ENCODE results near the gene CYP46A1. TPM values are rescaled to one million over a fixed set of nuclear protein-coding genes. Genes with fewer than 3 reads are reported as not detected.
A peak's percentile ranks its signal among the peaks of the same experiment; 100 is the strongest.

The CYP46A1 gene
- total RNA-seq, 1 donor from 2014 or later, result 1.3 TPM

GRCh38 chr14:99737956-99738667 lies 54.0 kb downstream of the CYP46A1 start:
- peak; percentile 23 for ATAC-seq

DNA sequence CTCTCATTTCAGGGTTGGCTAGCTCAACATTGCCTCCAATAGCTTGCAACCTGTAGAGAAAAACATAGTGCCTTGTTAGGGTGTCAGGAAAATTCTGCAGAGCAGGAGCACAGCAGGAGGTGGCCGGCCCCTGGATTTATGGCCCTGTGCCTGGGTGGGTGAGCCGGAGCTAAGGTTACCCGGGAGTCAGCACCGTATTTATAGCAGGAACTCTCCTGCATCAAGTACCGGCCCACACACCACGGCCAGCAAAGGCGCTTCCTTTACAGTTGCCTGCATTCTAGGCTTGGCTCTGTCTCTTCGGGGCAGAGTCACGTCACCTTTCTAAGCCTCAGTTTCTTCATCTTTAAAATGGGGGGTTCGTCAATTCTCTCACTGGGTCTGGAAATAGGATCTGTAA lies 56.3 kb downstream of the CYP46A1 start:
- Histone ChIP-seq H3K4me3 (no peak overlapping the region), H3K27ac (no peak overlapping the region), H3K4me1 (peaks cover 26% of the 10 kb centered on the region), H3K9me3 (no peaks in the 10 kb centered on the region), H3K36me3 (no peaks in the 10 kb centered on the region), H3K27me3 (no peaks in the 10 kb centered on the region)
- ATAC-seq (no peak), DNase-seq (no peak)
- TF ChIP-seq, protein P1, sequence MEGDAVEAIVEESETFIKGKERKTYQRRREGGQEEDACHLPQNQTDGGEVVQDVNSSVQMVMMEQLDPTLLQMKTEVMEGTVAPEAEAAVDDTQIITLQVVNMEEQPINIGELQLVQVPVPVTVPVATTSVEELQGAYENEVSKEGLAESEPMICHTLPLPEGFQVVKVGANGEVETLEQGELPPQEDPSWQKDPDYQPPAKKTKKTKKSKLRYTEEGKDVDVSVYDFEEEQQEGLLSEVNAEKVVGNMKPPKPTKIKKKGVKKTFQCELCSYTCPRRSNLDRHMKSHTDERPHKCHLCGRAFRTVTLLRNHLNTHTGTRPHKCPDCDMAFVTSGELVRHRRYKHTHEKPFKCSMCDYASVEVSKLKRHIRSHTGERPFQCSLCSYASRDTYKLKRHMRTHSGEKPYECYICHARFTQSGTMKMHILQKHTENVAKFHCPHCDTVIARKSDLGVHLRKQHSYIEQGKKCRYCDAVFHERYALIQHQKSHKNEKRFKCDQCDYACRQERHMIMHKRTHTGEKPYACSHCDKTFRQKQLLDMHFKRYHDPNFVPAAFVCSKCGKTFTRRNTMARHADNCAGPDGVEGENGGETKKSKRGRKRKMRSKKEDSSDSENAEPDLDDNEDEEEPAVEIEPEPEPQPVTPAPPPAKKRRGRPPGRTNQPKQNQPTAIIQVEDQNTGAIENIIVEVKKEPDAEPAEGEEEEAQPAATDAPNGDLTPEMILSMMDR (IDR thresholded peaks at IDR 0.05), result no peak
- intact Hi-C loops (cut with DNase I), result no loop called here

More at GRCh38 chr14:99737956-99738667, 54.0 kb downstream of the CYP46A1 start:
- no peaks in the 10 kb centered on the region for H3K36me3 ChIP-seq
- peaks cover 26% of the 10 kb centered on the region for H3K4me1 ChIP-seq
- TF ChIP-seq, protein P1 (IDR thresholded peaks at IDR 0.05), result no peak
- H3K4me3 ChIP-seq, result peak overlapping the region; percentile 58
- H3K9me3 ChIP-seq, result no peaks in the 10 kb centered on the region
- no peak for DNase-seq
- no peaks in the 10 kb centered on the region for H3K27me3 ChIP-seq
- peak overlapping the region; percentile 69 for H3K27ac ChIP-seq
- intact Hi-C loops (cut with DNase I), result loop anchor here (10.0 kb wide), 1 partner anchor 57 kb away; the partner anchor contains the start of gene EML1

GRCh38 chr14:99741227-99741976 lies 57.3 kb downstream of the CYP46A1 start:
- Histone ChIP-seq H3K4me3 (no peak overlapping the region), H3K4me1 (peaks cover 33% of the 10 kb centered on the region), H3K9me3 (no peaks in the 10 kb centered on the region), H3K36me3 (no peaks in the 10 kb centered on the region), H3K27me3 (no peaks in the 10 kb centered on the region), H3K27ac (no peak overlapping the region)
- intact Hi-C loops (cut with DNase I), result no loop called here
- TF ChIP-seq, protein P1 (IDR thresholded peaks at IDR 0.05), result no peak
- DNase-seq, result no peak
- no peak for ATAC-seq

- Histone ChIP-seq H3K27me3 (no peaks in the 10 kb centered on the region), H3K36me3 (no peaks in the 10 kb centered on the region), H3K27ac (no peak overlapping the region), H3K9me3 (no peaks in the 10 kb centered on the region), H3K4me1 (peaks cover 30% of the 10 kb centered on the region), H3K4me3 (no peak overlapping the region)
- intact Hi-C loops (cut with DNase I), result no loop called here
- TF ChIP-seq, protein P1 (IDR thresholded peaks at IDR 0.05), result no peak
- no peak for ATAC-seq
- DNase-seq, result no peak
Observed at GRCh38 chr14:99742074-99742473, 58.0 kb downstream of the CYP46A1 start.

- TF ChIP-seq, protein P1 (IDR thresholded peaks at IDR 0.05), result no peak
- intact Hi-C loops (cut with DNase I), result no loop called here
- peaks cover 29% of the 10 kb centered on the region for H3K4me1 ChIP-seq
- no peaks in the 10 kb centered on the region for H3K9me3 ChIP-seq
- no peak overlapping the region for H3K27ac ChIP-seq
- no peak overlapping the region for H3K4me3 ChIP-seq
- H3K27me3 ChIP-seq, result no peaks in the 10 kb centered on the region
- no peaks in the 10 kb centered on the region for H3K36me3 ChIP-seq
- ATAC-seq (no peak), DNase-seq (no peak)
Observed at GRCh38 chr14:99742509-99743487, 58.7 kb downstream of the CYP46A1 start.
